DOHH2 (cell line): ENCODE data around the gene COLEC12.

ENCODE experiments used
- CTCF ChIP-seq: fragments of 200-600 bp; sonication (generic); IDR thresholded peaks from one replicate; pipeline ENCODE4 v1.5.1; 2014; ENCODE audit warnings: antibody characterized with exemption, mild to moderate bottlenecking, low read depth, low read length; ENCODE audit not compliant: poor library complexity, severe bottlenecking
- EZH2phosphoT487 ChIP-seq: fragments of 200-600 bp; sonication (generic); IDR thresholded peaks from 2 replicates; pipeline ENCODE4 v1.6.1; 2017; ENCODE audit warnings: borderline replicate concordance, mild to moderate bottlenecking, antibody characterized with exemption, low read length, moderate library complexity, mixed read lengths

GRCh38 chr18:513826-514530, 13.5 kb upstream of the COLEC12 start:
- TF ChIP-seq CTCF (no peak), EZH2phosphoT487 (no peak)
